Central memory CD4-positive, alpha-beta T cell (primary cell): ENCODE measurements around the gene EXOC4.

Experiments
- DNase-seq: peaks from one replicate; pipeline ENCODE4 v3.0.0; 2022

Gene EXOC4

GRCh38 chr7:133727476-133728214 is 474.8 kb downstream of the EXOC4 start:
- no peak for DNase-seq

- DNase-seq = no peak
Observed at GRCh38 chr7:133730360-133730759, 477.5 kb downstream of the EXOC4 start.

- DNase-seq = no peak
Observed at GRCh38 chr7:133733401-133733800, 480.5 kb downstream of the EXOC4 start.

- no peak for DNase-seq
Observed at GRCh38 chr7:133735222-133735621, 482.3 kb downstream of the EXOC4 start.

GRCh38 chr7:133739817-133740216 is 486.9 kb downstream of the EXOC4 start:
- no peak for DNase-seq

GRCh38 chr7:133741078-133741477 is 488.2 kb downstream of the EXOC4 start:
- DNase-seq = no peak

GRCh38 chr7:133741703-133742102 is 488.8 kb downstream of the EXOC4 start:
- DNase-seq = no peak

GRCh38 chr7:133742709-133743538 is 490.0 kb downstream of the EXOC4 start:
- no peak for DNase-seq

- no peak for DNase-seq
Observed at GRCh38 chr7:133744451-133744850, 491.6 kb downstream of the EXOC4 start.

- no peak for DNase-seq
Observed at GRCh38 chr7:133746305-133746704, 493.4 kb downstream of the EXOC4 start.

- no peak for DNase-seq
Observed at GRCh38 chr7:133746847-133747246, 494.0 kb downstream of the EXOC4 start.

GRCh38 chr7:133748443-133749407 is 495.8 kb downstream of the EXOC4 start:
- no peak for DNase-seq

GRCh38 chr7:133750287-133750686 is 497.4 kb downstream of the EXOC4 start:
- DNase-seq = no peak

- DNase-seq = no peak
Observed at GRCh38 chr7:133751079-133751478, 498.2 kb downstream of the EXOC4 start.

GRCh38 chr7:133753513-133753912 is 500.6 kb downstream of the EXOC4 start:
- no peak for DNase-seq

- DNase-seq = no peak
Observed at GRCh38 chr7:133754708-133755107, 501.8 kb downstream of the EXOC4 start.

- no peak for DNase-seq
Observed at GRCh38 chr7:133755901-133756300, 503.0 kb downstream of the EXOC4 start.

- no peak for DNase-seq
Observed at GRCh38 chr7:133761443-133761842, 508.6 kb downstream of the EXOC4 start.

- no peak for DNase-seq
Observed at GRCh38 chr7:133763076-133763640, 510.3 kb downstream of the EXOC4 start.

GRCh38 chr7:133769668-133770067 is 516.8 kb downstream of the EXOC4 start:
- no peak for DNase-seq

- no peak for DNase-seq
Observed at GRCh38 chr7:133770863-133771492, 518.1 kb downstream of the EXOC4 start.

GRCh38 chr7:133771788-133772419 is 519.0 kb downstream of the EXOC4 start:
- DNase-seq = no peak
